Neural progenitor cell (in vitro differentiated cells): Measurements from ENCODE around the gene FRMD5.

Experiments used
- CTCF ChIP-seq: fragments of 200-600 bp; sonication (generic); IDR thresholded peaks from 2 replicates; pipeline ENCODE4 v1.5.1; 2017; ENCODE audit warnings: antibody characterized with exemption, mild to moderate bottlenecking
- EZH2 ChIP-seq: fragments of 200-600 bp; sonication (generic); IDR thresholded peaks from 2 replicates; pipeline ENCODE4 v1.6.1; 2017; ENCODE audit warnings: antibody characterized with exemption, mild to moderate bottlenecking, moderate library complexity
- EZH2phosphoT487 ChIP-seq: fragments of 200-600 bp; sonication (generic); IDR thresholded peaks from 2 replicates; pipeline ENCODE4 v1.6.1; 2017; ENCODE audit warnings: antibody characterized with exemption

DNA sequence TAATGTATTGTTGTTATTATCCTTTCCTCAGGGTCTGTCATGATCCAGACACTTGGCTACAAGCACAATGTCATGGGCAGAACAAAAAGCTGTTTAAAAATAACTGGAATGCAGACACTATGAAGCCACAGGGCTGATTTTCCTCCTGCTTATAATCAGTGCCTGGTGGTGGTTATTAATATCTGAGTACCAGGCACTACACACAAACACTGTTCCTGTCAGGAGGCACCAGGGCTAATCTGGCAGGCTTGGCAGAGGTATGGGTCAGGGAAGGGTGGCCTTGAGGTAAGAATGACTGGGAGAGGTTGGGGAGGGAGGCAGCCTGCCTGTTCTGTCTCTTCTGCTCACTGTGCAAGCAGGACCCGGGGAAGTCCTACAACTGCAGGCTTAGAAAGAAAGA is 301.1 kb downstream of the FRMD5 start:
- TF ChIP-seq CTCF = no peak
- TF ChIP-seq EZH2phosphoT487 = no peak
- TF ChIP-seq EZH2 = no peak
